ENCODE results near the gene GCAT.

GCAT gene

DNA sequence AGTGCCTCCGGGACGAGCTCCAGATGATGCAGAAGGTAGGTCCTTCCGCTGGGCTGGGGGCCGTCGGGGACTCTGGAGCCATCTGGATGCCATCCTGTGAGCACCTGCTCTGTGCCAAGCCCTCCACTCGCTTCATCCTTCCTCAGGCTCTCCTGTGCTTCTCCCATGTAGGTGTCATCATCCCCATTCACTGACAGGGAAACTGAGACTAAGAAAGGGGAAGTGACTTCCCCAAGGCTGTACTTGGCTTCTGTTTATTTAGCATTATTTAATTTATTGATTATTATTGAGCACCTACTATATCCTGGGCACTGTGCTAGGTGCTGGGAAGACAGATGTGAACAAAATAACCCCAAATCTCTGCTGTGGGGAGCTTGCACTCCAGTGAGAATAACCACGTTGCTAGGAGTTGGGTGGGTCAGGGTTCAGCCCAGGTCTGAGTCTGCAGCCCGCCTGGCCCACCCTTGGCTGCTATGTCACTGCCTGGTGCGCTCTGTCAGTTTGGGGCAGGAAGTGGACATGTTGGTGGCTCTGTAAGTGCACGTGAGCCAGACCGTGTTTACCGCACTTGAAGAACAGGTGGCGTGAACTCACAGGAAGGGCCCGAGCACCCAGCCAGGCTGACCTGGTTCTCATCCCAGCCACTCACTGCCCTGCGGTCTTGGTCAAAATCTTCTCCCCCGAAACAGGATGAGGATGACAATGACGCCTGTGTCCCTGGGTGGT is 35.9 kb upstream of the GCAT start:
- no peak overlapping the region for H2AFZ ChIP-seq (ENCODE audit: low read depth, low read length)
- H3K4me1 ChIP-seq (ENCODE audit: insufficient read depth, low read length), result no peaks in the 10 kb centered on the region
- H3K4me3 ChIP-seq (ENCODE audit: low read length), result no peak overlapping the region
- peaks cover 58% of the 10 kb centered on the region for H3K36me3 ChIP-seq (ENCODE audit: insufficient read depth, low read length)
- H3K27me3 ChIP-seq (ENCODE audit: insufficient read depth, low read length), result no peaks in the 10 kb centered on the region
- no peaks in the 10 kb centered on the region for H3K9me3 ChIP-seq (ENCODE audit: low read length)

DNA sequence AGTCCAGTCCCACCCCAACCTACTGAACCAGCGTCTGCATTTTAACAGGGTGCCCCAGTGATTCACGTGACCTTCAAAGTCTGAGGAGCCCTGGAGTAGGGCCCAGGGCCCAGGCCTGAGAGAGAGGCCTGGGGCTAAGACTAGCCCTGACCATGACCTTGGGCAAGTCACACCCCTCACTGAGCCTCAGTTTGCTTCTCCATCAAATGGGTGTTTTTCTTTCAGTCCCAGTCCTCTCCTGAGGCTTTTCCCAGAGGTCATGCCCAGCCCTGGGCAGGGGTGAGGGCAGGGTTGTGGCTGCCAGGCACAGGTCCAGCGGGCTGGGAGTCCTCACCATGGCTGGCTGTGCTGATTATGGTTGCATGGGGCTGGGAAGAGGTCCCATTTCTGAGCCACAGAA is 33.0 kb upstream of the GCAT start:
- Histone ChIP-seq H3K36me3 (ENCODE audit: insufficient read depth, low read length) (peaks cover 37% of the 10 kb centered on the region), H3K4me1 (ENCODE audit: insufficient read depth, low read length) (peaks cover 5% of the 10 kb centered on the region), H2AFZ (ENCODE audit: low read depth, low read length) (no peak overlapping the region), H3K9me3 (ENCODE audit: low read length) (no peaks in the 10 kb centered on the region), H3K4me3 (ENCODE audit: low read length) (no peak overlapping the region), H3K27me3 (ENCODE audit: insufficient read depth, low read length) (no peaks in the 10 kb centered on the region)

DNA sequence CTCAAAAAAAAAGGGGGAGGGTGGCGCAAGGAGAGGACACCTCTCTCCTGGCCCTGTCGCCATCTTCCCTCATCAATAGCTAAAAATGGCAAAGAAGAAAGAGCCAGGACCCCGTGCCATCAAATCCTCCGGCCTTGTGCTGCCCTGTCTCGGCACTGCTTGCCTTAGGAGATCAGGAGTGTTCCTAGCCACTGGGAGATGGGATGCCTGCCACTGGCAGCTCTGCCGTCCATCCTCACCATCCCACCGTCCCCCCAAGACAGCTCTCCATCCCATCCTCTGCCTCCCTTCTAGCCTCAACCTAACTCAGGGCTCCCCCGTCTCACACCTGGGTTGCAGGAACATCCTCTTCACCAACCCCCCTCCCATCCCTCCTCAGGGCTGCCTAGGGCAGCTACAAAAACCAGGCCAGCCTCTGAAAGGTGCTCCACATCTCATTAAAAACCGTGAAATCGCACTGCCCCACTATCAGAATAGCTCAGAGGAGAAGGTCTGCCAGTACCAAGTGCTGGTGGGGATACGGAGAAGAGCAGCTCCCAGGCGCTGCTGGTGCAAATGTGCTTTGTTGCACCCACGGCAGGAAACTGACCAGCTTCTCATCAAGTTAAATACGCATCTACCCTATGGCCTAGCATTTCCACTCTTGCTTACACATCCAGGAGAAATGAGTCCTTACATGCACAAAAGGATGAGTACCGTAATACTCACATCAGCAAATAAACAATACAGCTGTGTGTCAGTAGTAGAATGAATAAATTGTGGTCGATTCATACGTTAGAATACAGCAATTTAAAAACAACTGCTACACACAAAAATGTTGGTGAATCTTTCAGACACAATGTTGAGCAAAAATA is 31.7 kb upstream of the GCAT start:
- Histone ChIP-seq H2AFZ (ENCODE audit: low read depth, low read length) (no peak overlapping the region), H3K27me3 (ENCODE audit: insufficient read depth, low read length) (no peaks in the 10 kb centered on the region), H3K36me3 (ENCODE audit: insufficient read depth, low read length) (peaks cover 34% of the 10 kb centered on the region), H3K9me3 (ENCODE audit: low read length) (no peaks in the 10 kb centered on the region), H3K4me1 (ENCODE audit: insufficient read depth, low read length) (peaks cover 6% of the 10 kb centered on the region), H3K4me3 (ENCODE audit: low read length) (no peak overlapping the region)

- H3K4me3 ChIP-seq (ENCODE audit: low read length), result no peak overlapping the region
- H3K9me3 ChIP-seq (ENCODE audit: low read length), result no peaks in the 10 kb centered on the region
- H2AFZ ChIP-seq (ENCODE audit: low read depth, low read length), result no peak overlapping the region
- H3K36me3 ChIP-seq (ENCODE audit: insufficient read depth, low read length), result peaks cover 28% of the 10 kb centered on the region
- H3K4me1 ChIP-seq (ENCODE audit: insufficient read depth, low read length), result peaks cover 6% of the 10 kb centered on the region
- H3K27me3 ChIP-seq (ENCODE audit: insufficient read depth, low read length), result no peaks in the 10 kb centered on the region
Measured at GRCh38 chr22:37776639-37777005, 31.1 kb upstream of the GCAT start.

GRCh38 chr22:37777122-37777687 is 30.5 kb upstream of the GCAT start:
- H3K4me1 ChIP-seq (ENCODE audit: insufficient read depth, low read length), result peaks cover 6% of the 10 kb centered on the region
- H3K36me3 ChIP-seq (ENCODE audit: insufficient read depth, low read length), result peaks cover 22% of the 10 kb centered on the region
- no peaks in the 10 kb centered on the region for H3K9me3 ChIP-seq (ENCODE audit: low read length)
- no peak overlapping the region for H2AFZ ChIP-seq (ENCODE audit: low read depth, low read length)
- H3K4me3 ChIP-seq (ENCODE audit: low read length), result no peak overlapping the region
- no peaks in the 10 kb centered on the region for H3K27me3 ChIP-seq (ENCODE audit: insufficient read depth, low read length)

GRCh38 chr22:37778370-37779009 is 29.2 kb upstream of the GCAT start:
- H3K36me3 ChIP-seq (ENCODE audit: insufficient read depth, low read length), result peaks cover 10% of the 10 kb centered on the region
- no peak overlapping the region for H2AFZ ChIP-seq (ENCODE audit: low read depth, low read length)
- peaks cover 6% of the 10 kb centered on the region for H3K4me1 ChIP-seq (ENCODE audit: insufficient read depth, low read length)
- H3K27me3 ChIP-seq (ENCODE audit: insufficient read depth, low read length), result no peaks in the 10 kb centered on the region
- no peaks in the 10 kb centered on the region for H3K9me3 ChIP-seq (ENCODE audit: low read length)
- H3K4me3 ChIP-seq (ENCODE audit: low read length), result no peak overlapping the region

DNA sequence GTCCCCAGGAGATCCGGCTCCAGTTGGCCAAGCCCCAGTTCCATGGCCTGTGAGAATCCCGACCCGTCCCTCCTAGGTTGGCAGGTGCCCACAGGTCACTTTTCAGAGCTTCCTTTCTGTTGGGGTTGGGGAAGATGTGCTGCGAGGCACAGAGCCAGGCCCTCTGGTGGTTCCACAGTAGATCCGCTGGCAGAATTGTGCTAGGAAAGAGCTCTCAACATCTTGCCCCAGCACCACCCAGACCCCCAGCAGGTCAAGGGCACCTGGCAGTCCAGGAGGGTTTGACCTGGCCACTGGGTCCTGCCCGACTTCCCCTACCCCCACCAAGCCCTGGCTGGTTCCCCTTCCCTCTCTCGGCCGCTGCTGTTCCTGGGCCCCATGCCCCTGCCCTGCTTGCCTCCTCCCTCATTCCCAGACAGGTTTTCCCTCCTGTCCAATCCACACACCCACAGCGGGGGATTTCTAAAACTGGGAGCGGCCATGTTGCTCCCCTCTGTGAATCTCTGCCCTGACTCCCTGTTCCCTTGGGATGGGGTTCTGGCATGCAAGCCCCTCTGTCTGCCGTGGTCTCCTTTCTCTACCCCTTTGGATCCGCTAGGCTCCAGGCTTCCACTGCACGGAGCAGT is 26.2 kb upstream of the GCAT start:
- peaks cover 6% of the 10 kb centered on the region for H3K4me1 ChIP-seq (ENCODE audit: insufficient read depth, low read length)
- no peak overlapping the region for H2AFZ ChIP-seq (ENCODE audit: low read depth, low read length)
- H3K27me3 ChIP-seq (ENCODE audit: insufficient read depth, low read length), result no peaks in the 10 kb centered on the region
- no peaks in the 10 kb centered on the region for H3K36me3 ChIP-seq (ENCODE audit: insufficient read depth, low read length)
- no peaks in the 10 kb centered on the region for H3K9me3 ChIP-seq (ENCODE audit: low read length)
- no peak overlapping the region for H3K4me3 ChIP-seq (ENCODE audit: low read length)

GRCh38 chr22:37782340-37783168 is 25.2 kb upstream of the GCAT start:
- H3K27me3 ChIP-seq (ENCODE audit: insufficient read depth, low read length), result no peaks in the 10 kb centered on the region
- H3K9me3 ChIP-seq (ENCODE audit: low read length), result no peaks in the 10 kb centered on the region
- H3K4me3 ChIP-seq (ENCODE audit: low read length), result no peak overlapping the region
- peaks cover 6% of the 10 kb centered on the region for H3K4me1 ChIP-seq (ENCODE audit: insufficient read depth, low read length)
- no peaks in the 10 kb centered on the region for H3K36me3 ChIP-seq (ENCODE audit: insufficient read depth, low read length)
- H2AFZ ChIP-seq (ENCODE audit: low read depth, low read length), result no peak overlapping the region

- H3K36me3 ChIP-seq (ENCODE audit: insufficient read depth, low read length), result no peaks in the 10 kb centered on the region
Measured at GRCh38 chr22:37784829-37785495, 22.8 kb upstream of the GCAT start.

GRCh38 chr22:37790234-37790633 is 17.5 kb upstream of the GCAT start:
- H3K9me3 ChIP-seq (ENCODE audit: low read length), result no peaks in the 10 kb centered on the region
- H3K4me1 ChIP-seq (ENCODE audit: insufficient read depth, low read length), result no peaks in the 10 kb centered on the region
- no peaks in the 10 kb centered on the region for H3K36me3 ChIP-seq (ENCODE audit: insufficient read depth, low read length)
- no peaks in the 10 kb centered on the region for H3K27me3 ChIP-seq (ENCODE audit: insufficient read depth, low read length)
- H2AFZ ChIP-seq (ENCODE audit: low read depth, low read length), result no peak overlapping the region
- H3K4me3 ChIP-seq (ENCODE audit: low read length), result no peak overlapping the region

More at GRCh38 chr22:37784829-37785495, 22.8 kb upstream of the GCAT start:
- Histone ChIP-seq H2AFZ (ENCODE audit: low read depth, low read length) (no peak overlapping the region), H3K4me3 (ENCODE audit: low read length) (no peak overlapping the region), H3K27me3 (ENCODE audit: insufficient read depth, low read length) (no peaks in the 10 kb centered on the region), H3K9me3 (ENCODE audit: low read length) (no peaks in the 10 kb centered on the region), H3K4me1 (ENCODE audit: insufficient read depth, low read length) (no peaks in the 10 kb centered on the region)

DNA sequence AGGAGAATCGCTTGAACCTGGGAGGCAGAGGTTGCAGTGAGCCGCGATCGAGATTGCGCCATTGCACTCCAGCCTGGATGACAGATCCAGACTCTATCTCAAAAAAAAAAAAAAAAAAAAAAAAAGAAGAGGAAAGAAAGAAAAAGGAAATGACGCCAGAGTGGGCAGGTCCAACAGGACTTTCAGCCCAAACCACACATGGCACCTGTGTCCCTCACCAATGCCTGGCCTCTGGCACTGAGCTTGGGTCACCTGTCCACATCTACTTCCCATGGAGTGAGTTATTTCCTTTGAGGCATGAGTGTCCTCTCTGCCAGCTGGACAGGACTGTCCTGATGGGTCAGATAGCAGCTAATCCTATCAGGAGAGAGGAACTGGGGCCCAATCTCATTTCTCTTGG is 15.2 kb upstream of the GCAT start:
- Histone ChIP-seq H2AFZ (ENCODE audit: low read depth, low read length) (no peak overlapping the region), H3K4me3 (ENCODE audit: low read length) (no peak overlapping the region), H3K27me3 (ENCODE audit: insufficient read depth, low read length) (no peaks in the 10 kb centered on the region), H3K9me3 (ENCODE audit: low read length) (no peaks in the 10 kb centered on the region), H3K36me3 (ENCODE audit: insufficient read depth, low read length) (no peaks in the 10 kb centered on the region), H3K4me1 (ENCODE audit: insufficient read depth, low read length) (no peaks in the 10 kb centered on the region)

- H2AFZ ChIP-seq (ENCODE audit: low read depth, low read length), result no peak overlapping the region
- H3K4me1 ChIP-seq (ENCODE audit: insufficient read depth, low read length), result no peaks in the 10 kb centered on the region
- no peaks in the 10 kb centered on the region for H3K36me3 ChIP-seq (ENCODE audit: insufficient read depth, low read length)
- no peaks in the 10 kb centered on the region for H3K9me3 ChIP-seq (ENCODE audit: low read length)
- no peak overlapping the region for H3K4me3 ChIP-seq (ENCODE audit: low read length)
- peaks cover 2% of the 10 kb centered on the region for H3K27me3 ChIP-seq (ENCODE audit: insufficient read depth, low read length)
Measured at GRCh38 chr22:37794376-37794775, 13.4 kb upstream of the GCAT start.

Measured in neuron (in vitro differentiated cells).